ENCODE results near the gene HMCN1. TPM values are rescaled to one million over a fixed set of nuclear protein-coding genes. Genes with fewer than 3 reads are reported as not detected.

HMCN1 gene
- polyA plus RNA-seq, 1 donor from 2014 or later, result 0.66 TPM

- Histone ChIP-seq H3F3A (ENCODE audit: insufficient read depth, low read length, poor library complexity, severe bottlenecking) (no peaks in the 10 kb centered on the region), H3K4me2 (ENCODE audit: low read length) (no peak overlapping the region), H3K9ac (ENCODE audit: low read length) (no peak overlapping the region), H3K27me3 (ENCODE audit: insufficient read depth, low read depth, low read length) (no peaks in the 10 kb centered on the region), H2AFZ (ENCODE audit: low read depth, low read length) (no peak overlapping the region), H3K9me2 (ENCODE audit: insufficient read depth, low read length) (no peaks in the 10 kb centered on the region), H4K20me1 (ENCODE audit: insufficient read depth) (no peaks in the 10 kb centered on the region), H3K4me3 (ENCODE audit: low read length) (no peak overlapping the region), H3K36me3 (ENCODE audit: insufficient read depth, low read length) (no peaks in the 10 kb centered on the region), H3K9me3 (ENCODE audit: low read length) (no peaks in the 10 kb centered on the region), H3K79me2 (replicated peaks; ENCODE audit: insufficient read depth, low read length) (no peaks in the 10 kb centered on the region), H3K27ac (ENCODE audit: low read length) (no peak overlapping the region)
- no peak for TF ChIP-seq SMC3 (conservative IDR thresholded peaks at IDR 0.05; ENCODE audit: poor library complexity)
- no peak for TF ChIP-seq REST (IDR thresholded peaks at IDR 0.05; ENCODE audit: borderline replicate concordance)
- no peak for TF ChIP-seq MXI1 (conservative IDR thresholded peaks at IDR 0.05; ENCODE audit: poor library complexity, severe bottlenecking)
- TF ChIP-seq, protein P1, sequence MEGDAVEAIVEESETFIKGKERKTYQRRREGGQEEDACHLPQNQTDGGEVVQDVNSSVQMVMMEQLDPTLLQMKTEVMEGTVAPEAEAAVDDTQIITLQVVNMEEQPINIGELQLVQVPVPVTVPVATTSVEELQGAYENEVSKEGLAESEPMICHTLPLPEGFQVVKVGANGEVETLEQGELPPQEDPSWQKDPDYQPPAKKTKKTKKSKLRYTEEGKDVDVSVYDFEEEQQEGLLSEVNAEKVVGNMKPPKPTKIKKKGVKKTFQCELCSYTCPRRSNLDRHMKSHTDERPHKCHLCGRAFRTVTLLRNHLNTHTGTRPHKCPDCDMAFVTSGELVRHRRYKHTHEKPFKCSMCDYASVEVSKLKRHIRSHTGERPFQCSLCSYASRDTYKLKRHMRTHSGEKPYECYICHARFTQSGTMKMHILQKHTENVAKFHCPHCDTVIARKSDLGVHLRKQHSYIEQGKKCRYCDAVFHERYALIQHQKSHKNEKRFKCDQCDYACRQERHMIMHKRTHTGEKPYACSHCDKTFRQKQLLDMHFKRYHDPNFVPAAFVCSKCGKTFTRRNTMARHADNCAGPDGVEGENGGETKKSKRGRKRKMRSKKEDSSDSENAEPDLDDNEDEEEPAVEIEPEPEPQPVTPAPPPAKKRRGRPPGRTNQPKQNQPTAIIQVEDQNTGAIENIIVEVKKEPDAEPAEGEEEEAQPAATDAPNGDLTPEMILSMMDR (IDR thresholded peaks at IDR 0.05; ENCODE audit: poor library complexity, severe bottlenecking), result no peak
- no peak for TF ChIP-seq EZH2 (IDR thresholded peaks at IDR 0.05; ENCODE audit: borderline replicate concordance, insufficient read depth, low read length, poor library complexity, severe bottlenecking)
- no peak for TF ChIP-seq RAD21 (conservative IDR thresholded peaks at IDR 0.05)
- no peak for TF ChIP-seq EP300 (conservative IDR thresholded peaks at IDR 0.05; ENCODE audit: poor library complexity, severe bottlenecking)
- no peak for TF ChIP-seq TAF1 (IDR thresholded peaks at IDR 0.05; ENCODE audit: low read depth)
- TF ChIP-seq POLR2AphosphoS5 (IDR thresholded peaks at IDR 0.05), result no peak
Measured at GRCh38 chr1:185906186-185906585, 172.0 kb downstream of the HMCN1 start.

GRCh38 chr1:185907246-185907645, 173.1 kb downstream of the HMCN1 start:
- no peak overlapping the region for H3K27ac ChIP-seq (ENCODE audit: low read length)
- no peaks in the 10 kb centered on the region for H3K9me3 ChIP-seq (ENCODE audit: low read length)
- H3K36me3 ChIP-seq (ENCODE audit: insufficient read depth, low read length), result no peaks in the 10 kb centered on the region
- no peaks in the 10 kb centered on the region for H4K20me1 ChIP-seq (ENCODE audit: insufficient read depth)
- no peaks in the 10 kb centered on the region for H3K79me2 ChIP-seq (replicated peaks; ENCODE audit: insufficient read depth, low read length)
- H2AFZ ChIP-seq (ENCODE audit: low read depth, low read length), result no peak overlapping the region
- no peaks in the 10 kb centered on the region for H3K9me2 ChIP-seq (ENCODE audit: insufficient read depth, low read length)
- H3K27me3 ChIP-seq (ENCODE audit: insufficient read depth, low read depth, low read length), result no peaks in the 10 kb centered on the region
- H3K9ac ChIP-seq (ENCODE audit: low read length), result no peak overlapping the region
- TF ChIP-seq EP300 (conservative IDR thresholded peaks at IDR 0.05; ENCODE audit: poor library complexity, severe bottlenecking), result no peak
- no peak for TF ChIP-seq MXI1 (conservative IDR thresholded peaks at IDR 0.05; ENCODE audit: poor library complexity, severe bottlenecking)
- no peak for TF ChIP-seq EZH2 (IDR thresholded peaks at IDR 0.05; ENCODE audit: borderline replicate concordance, insufficient read depth, low read length, poor library complexity, severe bottlenecking)
- no peak for TF ChIP-seq REST (IDR thresholded peaks at IDR 0.05; ENCODE audit: borderline replicate concordance)
- no peak for TF ChIP-seq SMC3 (conservative IDR thresholded peaks at IDR 0.05; ENCODE audit: poor library complexity)
- no peak for TF ChIP-seq POLR2AphosphoS5 (IDR thresholded peaks at IDR 0.05)
- TF ChIP-seq, protein P1 (IDR thresholded peaks at IDR 0.05; ENCODE audit: poor library complexity, severe bottlenecking), result no peak
- TF ChIP-seq RAD21 (conservative IDR thresholded peaks at IDR 0.05), result no peak
- no peak for TF ChIP-seq TAF1 (IDR thresholded peaks at IDR 0.05; ENCODE audit: low read depth)
- no peaks in the 10 kb centered on the region for H3F3A ChIP-seq (ENCODE audit: insufficient read depth, low read length, poor library complexity, severe bottlenecking)
- no peak overlapping the region for H3K4me2 ChIP-seq (ENCODE audit: low read length)
- H3K4me3 ChIP-seq (ENCODE audit: low read length), result no peak overlapping the region
